Glomerular visceral epithelial cell (primary cell): ENCODE data around the gene ZBTB2.
"Not testable (repeated sequence)": the region's sequence is repeated elsewhere in the genome, so short reads cannot be mapped to it uniquely, and the experiment has no call there.

Experiments
- DNase-seq: peaks from one replicate; pipeline ENCODE4 v3.0.0-alpha.2; 2016; ENCODE audit errors: extremely low spot score

Gene ZBTB2

DNA sequence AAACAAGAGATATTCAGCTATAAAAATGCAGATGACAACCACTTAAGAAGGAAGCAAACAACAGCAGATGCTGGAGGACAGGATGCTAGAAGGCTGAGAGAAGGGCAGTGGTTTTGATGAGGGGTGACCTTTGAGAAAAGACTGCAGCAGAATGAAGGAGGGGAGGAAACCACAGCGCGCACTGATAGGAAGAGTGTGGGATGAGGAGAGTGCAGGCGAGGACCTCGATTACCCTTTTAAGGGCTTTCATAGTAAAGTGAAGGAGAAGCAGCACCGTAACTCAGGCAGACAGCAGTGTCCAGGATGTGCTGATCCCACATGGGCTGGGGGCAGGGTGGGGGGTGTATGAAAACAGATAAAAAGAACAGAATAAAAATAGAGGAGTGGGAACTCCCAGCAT, 19.2 kb downstream of the ZBTB2 start:
- DNase-seq = no peak

DNA sequence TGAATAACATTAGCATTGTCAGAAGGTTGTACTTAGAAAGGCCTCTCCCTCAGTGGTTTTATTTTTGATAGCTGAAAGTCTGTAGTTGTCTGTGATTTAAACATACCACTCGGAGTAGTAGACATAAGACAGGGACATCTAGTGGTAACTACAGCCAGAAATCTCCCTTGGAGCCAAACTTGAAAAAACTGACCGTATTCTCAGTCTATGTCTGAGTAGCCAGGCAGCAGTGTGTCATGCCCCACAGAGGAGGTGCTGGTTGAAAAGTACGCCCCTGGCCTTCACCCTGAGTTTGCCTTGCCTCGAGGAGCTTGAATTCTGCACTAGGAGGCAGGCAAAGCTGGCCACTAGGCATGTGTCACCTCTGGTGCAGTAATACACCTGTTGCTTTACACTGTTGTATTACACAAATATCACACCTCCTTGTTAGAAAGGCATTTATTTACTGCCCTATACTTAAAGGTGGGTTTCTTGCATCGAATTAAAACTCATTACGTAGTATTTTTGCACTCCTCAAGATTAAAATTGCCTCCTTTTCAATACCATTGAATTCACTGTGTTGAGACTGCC, 20.8 kb downstream of the ZBTB2 start:
- DNase-seq = no peak

DNA sequence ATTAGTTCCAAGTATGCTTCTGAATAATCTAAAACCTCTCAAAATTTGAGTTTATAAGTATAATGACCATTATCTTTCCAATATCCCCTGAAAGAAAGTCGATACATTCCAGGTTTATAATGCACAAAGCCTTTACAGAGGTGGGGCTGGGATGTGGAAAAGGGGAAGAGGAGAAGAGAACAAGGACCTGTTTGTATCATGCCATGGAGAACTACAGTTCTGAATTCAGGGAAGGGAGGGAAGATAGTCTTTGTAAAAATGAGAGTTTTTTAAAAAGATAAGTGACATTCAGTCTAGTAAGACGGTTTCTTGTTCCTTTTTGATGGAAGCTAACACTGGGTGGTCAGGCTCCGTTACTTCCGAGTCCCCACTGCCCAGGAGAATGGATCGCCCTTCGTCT, 26.1 kb downstream of the ZBTB2 start:
- no peak for DNase-seq

DNA sequence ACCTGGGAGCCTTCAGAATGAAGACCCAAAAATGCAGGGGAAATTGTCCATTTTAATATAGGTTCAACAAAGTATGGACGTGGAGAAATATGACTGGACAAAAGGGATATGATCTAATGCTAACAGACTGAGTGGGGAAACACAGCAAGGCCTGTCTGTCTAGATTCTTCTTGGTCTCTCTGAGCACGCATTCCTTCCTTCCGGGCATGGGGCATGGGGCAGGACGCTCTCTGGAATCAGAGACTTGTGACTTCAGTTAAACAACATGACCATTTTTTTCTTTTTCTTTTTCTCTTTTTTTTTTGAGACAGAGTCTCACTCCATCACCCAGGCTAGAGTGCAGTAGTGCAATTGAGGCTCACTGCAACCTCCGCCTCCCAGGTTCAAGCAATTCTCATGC, 31.9 kb downstream of the ZBTB2 start:
- no peak for DNase-seq

DNA sequence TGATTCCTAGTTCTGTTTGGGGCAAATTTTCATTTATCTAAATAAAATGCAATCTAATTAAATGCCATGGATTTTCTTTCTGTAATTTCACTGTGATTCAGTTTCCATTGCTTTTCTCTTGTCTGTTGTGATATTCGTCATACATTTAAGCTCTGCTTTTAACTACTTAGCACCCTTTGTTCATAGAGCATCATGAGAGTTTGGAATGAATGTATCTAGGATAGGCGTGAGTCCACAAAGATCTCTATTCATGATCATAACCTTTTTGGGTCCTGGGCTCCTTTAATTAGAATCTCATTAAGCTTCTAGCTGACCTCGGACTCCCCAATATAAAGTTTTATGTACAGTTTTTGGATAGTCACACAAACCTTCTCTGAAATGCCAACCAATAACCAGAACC, 32.9 kb downstream of the ZBTB2 start:
- DNase-seq = no peak

DNA sequence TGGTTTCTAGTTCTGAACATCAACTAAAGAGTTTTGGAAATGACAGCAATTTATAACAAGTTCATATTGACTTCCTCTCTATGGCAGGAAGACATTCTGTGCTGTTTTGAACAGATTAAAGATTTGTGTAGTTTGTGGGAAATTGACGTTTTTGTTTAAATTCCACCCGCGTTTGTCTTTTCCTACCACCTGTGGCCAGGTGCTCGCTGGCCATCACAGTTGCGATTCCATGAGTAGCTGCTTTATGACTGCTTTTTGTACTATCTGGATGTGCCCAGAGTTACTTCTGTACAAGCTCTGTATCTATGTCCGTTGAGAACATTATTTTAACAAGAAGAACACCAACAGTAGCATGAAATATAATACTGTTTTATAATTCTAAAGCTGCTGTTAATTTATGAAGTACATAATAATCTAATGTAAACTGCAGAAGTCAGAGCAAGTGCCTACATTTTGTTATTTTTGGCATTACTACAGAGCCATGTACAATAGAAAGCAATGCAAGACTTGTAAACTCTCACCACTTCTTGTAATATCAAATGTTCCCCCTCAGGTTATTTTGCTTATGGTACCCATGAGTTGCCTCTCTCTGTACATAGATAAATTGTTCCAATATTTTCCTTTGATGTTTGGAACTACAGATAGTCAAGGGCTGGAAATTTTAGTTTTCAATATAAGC, 33.5 kb downstream of the ZBTB2 start:
- no peak for DNase-seq

DNA sequence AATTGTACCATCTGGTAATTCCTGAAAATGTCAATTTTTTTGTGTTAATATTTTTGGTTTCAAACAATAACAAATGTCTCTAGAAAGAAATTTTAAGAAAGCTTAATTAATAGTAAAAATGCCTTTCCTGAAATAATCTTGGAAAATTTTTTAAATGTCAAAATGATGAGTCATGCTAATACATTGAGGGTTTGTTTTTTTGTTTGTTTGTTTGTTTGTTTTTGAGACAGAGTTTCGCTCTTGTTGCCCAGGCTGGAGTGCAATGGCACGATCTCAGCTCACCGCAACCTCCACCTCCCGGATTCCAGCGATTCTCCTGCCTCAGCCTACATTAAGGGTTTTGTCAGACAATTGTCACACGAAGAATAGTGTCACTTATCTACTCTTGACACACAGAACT, 34.4 kb downstream of the ZBTB2 start:
- DNase-seq = not testable (repeated sequence)

DNA sequence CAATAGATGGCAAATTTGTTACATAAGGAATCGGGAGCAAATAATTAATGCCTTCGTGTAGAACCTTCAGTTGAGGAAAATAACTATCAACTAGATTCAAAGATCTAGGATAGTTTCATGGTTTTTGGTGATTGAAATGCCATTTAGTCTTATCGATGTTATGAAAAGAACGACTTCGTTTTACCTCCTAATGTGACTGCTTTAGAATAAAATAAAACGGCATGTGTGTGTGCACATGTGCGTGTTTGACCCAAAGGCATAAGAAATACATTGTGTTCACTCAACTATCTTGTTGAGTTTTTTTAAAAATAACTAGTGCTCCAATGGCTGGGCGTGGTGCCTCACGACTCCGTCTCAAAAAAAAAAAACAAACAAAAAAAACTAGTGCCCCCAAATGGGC, 37.6 kb downstream of the ZBTB2 start:
- DNase-seq = no peak

DNA sequence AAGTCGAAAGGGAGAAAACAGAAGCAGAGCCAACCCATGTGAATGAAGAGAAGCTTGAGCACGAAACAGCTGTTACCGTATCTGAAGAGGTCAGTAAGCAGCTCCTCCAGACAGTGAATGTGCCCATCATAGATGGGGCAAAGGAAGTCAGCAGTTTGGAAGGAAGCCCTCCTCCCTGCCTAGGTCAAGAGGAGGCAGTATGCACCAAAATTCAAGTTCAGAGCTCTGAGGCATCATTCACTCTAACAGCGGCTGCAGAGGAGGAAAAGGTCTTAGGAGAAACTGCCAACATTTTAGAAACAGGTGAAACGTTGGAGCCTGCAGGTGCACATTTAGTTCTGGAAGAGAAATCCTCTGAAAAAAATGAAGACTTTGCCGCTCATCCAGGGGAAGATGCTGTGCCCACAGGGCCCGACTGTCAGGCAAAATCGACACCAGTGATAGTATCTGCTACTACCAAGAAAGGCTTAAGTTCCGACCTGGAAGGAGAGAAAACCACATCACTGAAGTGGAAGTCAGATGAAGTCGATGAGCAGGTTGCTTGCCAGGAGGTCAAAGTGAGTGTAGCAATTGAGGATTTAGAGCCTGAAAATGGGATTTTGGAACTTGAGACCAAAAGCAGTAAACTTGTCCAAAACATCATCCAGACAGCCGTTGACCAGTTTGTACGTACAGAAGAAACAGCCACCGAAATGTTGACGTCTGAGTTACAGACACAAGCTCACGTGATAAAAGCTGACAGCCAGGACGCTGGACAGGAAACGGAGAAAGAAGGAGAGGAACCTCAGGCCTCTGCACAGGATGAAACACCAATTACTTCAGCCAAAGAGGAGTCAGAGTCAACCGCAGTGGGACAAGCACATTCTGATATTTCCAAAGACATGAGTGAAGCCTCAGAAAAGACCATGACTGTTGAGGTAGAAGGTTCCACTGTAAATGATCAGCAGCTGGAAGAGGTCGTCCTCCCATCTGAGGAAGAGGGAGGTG, 38.7 kb downstream of the ZBTB2 start:
- DNase-seq = no peak

DNA sequence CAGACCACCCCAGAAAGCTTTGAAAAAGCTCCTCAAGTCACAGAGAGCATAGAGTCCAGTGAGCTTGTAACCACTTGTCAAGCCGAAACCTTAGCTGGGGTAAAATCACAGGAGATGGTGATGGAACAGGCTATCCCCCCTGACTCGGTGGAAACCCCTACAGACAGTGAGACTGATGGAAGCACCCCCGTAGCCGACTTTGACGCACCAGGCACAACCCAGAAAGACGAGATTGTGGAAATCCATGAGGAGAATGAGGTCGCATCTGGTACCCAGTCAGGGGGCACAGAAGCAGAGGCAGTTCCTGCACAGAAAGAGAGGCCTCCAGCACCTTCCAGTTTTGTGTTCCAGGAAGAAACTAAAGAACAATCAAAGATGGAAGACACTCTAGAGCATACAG, 39.6 kb downstream of the ZBTB2 start:
- no peak for DNase-seq

DNA sequence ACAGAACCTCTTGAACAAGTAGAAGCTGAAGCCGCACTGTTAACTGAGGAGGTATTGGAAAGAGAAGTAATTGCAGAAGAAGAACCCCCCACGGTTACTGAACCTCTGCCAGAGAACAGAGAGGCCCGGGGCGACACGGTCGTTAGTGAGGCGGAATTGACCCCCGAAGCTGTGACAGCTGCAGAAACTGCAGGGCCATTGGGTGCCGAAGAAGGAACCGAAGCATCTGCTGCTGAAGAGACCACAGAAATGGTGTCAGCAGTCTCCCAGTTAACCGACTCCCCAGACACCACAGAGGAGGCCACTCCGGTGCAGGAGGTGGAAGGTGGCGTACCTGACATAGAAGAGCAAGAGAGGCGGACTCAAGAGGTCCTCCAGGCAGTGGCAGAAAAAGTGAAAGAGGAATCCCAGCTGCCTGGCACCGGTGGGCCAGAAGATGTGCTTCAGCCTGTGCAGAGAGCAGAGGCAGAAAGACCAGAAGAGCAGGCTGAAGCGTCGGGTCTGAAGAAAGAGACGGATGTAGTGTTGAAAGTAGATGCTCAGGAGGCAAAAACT, 40.1 kb downstream of the ZBTB2 start:
- no peak for DNase-seq

DNA sequence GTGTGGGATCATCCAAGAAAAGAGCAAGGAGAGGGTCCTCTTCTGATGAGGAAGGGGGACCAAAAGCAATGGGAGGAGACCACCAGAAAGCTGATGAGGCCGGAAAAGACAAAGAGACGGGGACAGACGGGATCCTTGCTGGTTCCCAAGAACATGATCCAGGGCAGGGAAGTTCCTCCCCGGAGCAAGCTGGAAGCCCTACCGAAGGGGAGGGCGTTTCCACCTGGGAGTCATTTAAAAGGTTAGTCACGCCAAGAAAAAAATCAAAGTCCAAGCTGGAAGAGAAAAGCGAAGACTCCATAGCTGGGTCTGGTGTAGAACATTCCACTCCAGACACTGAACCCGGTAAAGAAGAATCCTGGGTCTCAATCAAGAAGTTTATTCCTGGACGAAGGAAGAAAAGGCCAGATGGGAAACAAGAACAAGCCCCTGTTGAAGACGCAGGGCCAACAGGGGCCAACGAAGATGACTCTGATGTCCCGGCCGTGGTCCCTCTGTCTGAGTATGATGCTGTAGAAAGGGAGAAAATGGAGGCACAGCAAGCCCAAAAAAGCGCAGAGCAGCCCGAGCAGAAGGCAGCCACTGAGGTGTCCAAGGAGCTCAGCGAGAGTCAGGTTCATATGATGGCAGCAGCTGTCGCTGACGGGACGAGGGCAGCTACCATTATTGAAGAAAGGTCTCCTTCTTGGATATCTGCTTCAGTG, 40.8 kb downstream of the ZBTB2 start:
- no peak for DNase-seq

DNA sequence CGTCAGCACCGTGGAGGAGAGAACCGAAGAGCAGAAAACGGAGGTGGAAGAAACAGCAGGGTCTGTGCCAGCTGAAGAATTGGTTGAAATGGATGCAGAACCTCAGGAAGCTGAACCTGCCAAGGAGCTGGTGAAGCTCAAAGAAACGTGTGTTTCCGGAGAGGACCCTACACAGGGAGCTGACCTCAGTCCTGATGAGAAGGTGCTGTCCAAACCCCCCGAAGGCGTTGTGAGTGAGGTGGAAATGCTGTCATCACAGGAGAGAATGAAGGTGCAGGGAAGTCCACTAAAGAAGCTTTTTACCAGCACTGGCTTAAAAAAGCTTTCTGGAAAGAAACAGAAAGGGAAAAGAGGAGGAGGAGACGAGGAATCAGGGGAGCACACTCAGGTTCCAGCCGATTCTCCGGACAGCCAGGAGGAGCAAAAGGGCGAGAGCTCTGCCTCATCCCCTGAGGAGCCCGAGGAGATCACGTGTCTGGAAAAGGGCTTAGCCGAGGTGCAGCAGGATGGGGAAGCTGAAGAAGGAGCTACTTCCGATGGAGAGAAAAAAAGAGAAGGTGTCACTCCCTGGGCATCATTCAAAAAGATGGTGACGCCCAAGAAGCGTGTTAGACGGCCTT, 41.6 kb downstream of the ZBTB2 start:
- no peak for DNase-seq

DNA sequence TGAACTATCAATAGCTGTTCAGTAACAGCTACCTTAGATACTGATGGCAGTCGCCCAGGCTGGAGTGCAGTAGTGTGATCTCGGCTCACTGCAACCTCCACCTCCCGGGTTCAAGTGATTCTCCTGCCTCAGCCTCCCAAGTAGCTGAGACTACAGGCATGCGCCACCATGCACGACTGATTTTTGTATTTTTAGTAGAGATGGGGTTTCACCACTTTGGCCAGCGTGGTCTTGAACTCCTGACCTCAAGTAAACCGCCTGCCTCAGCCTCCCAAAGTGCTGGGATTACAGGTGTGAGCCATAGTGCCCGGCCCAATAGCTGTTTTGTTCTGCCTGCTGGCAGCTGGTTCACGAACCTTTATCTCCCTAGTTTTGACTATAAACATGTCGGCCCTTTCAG, 48.6 kb downstream of the ZBTB2 start:
- not testable (repeated sequence) for DNase-seq

DNA sequence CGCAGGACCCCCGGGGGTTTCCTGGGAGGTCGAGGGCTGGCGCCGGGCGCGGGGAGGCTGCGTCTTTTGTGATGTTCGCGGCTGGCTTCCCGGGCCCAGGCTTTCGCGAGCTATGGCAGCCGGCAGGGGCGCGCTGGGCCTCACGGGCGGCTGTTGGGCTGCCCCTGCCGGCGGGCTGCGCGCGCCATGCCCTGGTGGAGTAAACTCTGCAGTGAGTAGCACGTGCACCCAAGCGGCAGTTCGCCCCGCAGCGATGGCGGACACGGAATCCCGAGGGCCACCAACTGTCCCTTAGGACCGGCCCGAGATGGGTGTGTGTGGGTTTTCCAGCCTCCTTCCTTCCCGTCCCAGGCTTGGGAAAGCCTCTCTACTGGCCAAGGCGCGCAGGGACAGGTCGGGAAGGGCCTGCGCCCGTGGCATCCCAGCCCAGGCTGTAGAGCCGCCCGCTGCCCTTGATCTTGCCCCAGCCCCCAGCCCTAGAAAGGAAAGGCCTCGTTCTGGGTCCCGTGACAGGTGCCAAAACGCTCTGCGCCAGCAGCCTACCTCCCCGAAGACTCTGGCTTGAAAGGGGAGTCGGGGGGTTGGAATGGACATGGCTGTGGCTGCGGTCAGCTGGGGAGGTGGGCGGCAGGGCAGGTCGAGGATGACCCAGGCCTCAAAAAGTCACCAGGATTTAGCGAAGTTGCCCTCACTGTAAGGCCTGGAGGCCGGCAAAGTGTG, 49.7 kb downstream of the ZBTB2 start:
- no peak for DNase-seq

DNA sequence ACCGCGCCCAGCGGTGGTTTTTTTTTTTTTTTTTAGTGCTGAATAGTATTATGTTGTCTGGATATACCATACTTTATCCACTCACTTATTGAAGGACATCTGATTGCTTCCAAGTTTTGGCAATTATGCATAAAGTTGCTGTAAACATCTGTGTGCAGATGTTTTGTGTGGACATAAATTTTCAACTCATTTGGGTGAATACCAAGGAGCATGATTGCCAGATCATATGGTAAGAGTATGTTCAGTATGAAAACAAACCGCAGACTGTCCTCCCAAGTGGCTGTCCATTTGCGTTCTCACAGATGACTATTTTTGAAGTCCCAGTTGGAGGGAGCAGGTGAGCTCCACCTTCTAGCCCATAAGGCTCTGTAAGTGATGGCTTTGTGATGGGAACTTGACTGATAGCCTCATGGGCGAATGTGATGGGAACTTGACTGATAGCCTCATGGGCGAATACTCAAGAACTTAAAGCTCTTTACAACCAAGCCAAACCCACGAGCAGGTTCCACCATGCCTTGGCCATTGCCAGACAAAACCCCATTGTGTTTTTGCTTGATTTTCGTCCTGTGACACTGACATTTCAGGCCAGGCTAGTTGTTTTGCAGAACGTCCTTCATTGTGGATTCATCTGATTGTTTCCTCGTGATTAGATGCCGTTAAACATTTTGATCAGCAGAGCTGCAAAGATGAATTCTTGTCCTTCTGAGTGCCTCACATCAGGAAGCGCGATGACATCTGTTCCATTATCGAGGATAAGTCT, 51.0 kb downstream of the ZBTB2 start:
- DNase-seq = no peak

DNA sequence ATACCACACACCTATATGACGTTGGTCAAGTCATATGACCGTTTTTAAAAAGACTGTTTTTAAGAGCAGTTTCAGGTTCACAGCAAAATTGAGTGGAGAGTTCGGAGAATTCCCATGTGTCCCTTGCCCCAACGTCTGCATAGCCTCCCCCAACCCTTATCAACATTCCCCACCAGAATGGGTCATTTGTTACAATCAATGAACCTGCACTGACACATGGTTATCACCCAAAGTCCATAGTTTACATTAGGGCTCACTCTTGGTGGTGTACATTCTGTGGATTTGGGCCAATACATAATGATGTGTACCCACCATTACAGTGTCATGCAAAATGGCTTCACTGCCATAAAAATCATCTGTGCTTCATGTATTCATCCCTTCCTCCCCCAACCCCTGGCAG, 52.0 kb downstream of the ZBTB2 start:
- no peak for DNase-seq

DNA sequence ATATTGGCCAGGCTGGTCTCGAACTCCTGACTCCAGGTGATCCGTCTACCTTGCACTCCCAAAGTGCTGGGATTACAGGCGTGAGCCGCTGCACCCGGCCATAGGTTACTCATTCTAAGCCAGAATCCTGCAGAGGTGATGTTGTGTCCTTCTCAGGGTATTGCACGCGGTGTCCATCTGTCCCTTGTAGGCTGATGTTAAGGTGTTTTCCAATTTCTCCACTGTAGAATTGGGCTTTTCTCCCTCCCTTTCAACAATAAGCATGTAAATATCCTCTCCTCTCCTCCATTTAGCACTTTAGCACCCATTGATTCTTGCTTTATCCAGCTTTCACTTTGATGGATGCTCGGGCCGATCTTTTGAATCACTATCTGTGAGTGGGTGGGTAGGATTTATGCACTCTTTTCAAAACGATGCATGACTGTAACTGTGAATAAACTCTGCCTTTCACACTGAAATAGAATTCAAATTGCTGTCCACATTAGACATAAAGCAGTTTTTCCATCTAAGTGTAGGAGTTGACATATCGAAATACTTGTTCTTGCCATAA, 52.6 kb downstream of the ZBTB2 start:
- DNase-seq = no peak

DNA sequence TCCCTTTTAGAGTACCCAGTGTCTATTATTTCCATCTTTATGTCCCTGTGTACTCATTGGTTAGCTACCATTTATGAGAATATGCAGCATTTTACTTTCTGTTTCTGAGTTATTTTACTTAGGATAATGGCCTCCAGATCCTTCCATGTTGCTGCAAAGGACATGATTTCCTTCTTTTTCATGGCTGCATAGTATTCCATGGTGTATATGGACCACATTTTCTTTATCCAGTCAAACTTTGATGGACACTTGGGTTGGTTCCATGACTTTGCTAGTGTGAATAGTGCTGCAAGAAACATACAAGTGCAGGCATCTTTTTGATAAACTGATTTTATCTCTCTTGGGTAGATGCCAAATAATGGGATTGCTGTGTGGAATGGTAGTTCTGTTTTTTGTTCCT, 55.4 kb downstream of the ZBTB2 start:
- DNase-seq = no peak
